ENCODE measurements around the gene LMX1A. TPM values are rescaled to one million over a fixed set of nuclear protein-coding genes. Genes with fewer than 3 reads are reported as not detected.

The LMX1A gene
- total RNA-seq, 1 donor from 2014 or later, result not detected

GRCh38 chr1:165375623-165376022 lies 19.1 kb upstream of the LMX1A start:
- Mint-ChIP-seq H3K4me1 (ENCODE audit: low read depth) (peaks cover 11% of the 10 kb centered on the region), H3K27me3 (peaks cover 57% of the 10 kb centered on the region), H3K9me3 (ENCODE audit: low read depth) (no peaks in the 10 kb centered on the region), H3K36me3 (ENCODE audit: insufficient read depth) (no peaks in the 10 kb centered on the region), H3K27ac (no peak overlapping the region), H3K4me3 (ENCODE audit: low read depth) (peak overlapping the region; percentile 35)
- TF ChIP-seq CTCF (IDR thresholded peaks at IDR 0.05; ENCODE audit: unreplicated experiment), result no peak
- no peak for DNase-seq (ENCODE audit: low spot score, unreplicated experiment)

GRCh38 chr1:165371588-165372225 lies 15.2 kb upstream of the LMX1A start:
- Mint-ChIP-seq H3K36me3 (ENCODE audit: insufficient read depth) (no peaks in the 10 kb centered on the region), H3K27me3 (peaks cover 70% of the 10 kb centered on the region), H3K9me3 (ENCODE audit: low read depth) (no peaks in the 10 kb centered on the region), H3K27ac (no peak overlapping the region), H3K4me3 (ENCODE audit: low read depth) (no peak overlapping the region), H3K4me1 (ENCODE audit: low read depth) (peaks cover 9% of the 10 kb centered on the region)
- no peak for DNase-seq (ENCODE audit: low spot score, unreplicated experiment)
- no peak for TF ChIP-seq CTCF (IDR thresholded peaks at IDR 0.05; ENCODE audit: unreplicated experiment)

GRCh38 chr1:165369255-165369848 lies 12.8 kb upstream of the LMX1A start:
- no peaks in the 10 kb centered on the region for H3K36me3 Mint-ChIP-seq (ENCODE audit: insufficient read depth)
- peaks cover 77% of the 10 kb centered on the region for H3K27me3 Mint-ChIP-seq
- no peak overlapping the region for H3K27ac Mint-ChIP-seq
- H3K9me3 Mint-ChIP-seq (ENCODE audit: low read depth), result no peaks in the 10 kb centered on the region
- peak; percentile 91 for TF ChIP-seq CTCF (IDR thresholded peaks at IDR 0.05; ENCODE audit: unreplicated experiment)
- peak; percentile 61 for DNase-seq (ENCODE audit: low spot score, unreplicated experiment)
- H3K4me1 Mint-ChIP-seq (ENCODE audit: low read depth), result peaks cover under 1% of the 10 kb centered on the region
- H3K4me3 Mint-ChIP-seq (ENCODE audit: low read depth), result no peak overlapping the region

- H3K36me3 Mint-ChIP-seq (ENCODE audit: insufficient read depth), result no peaks in the 10 kb centered on the region
- peaks cover 3% of the 10 kb centered on the region for H3K4me1 Mint-ChIP-seq (ENCODE audit: low read depth)
- no peaks in the 10 kb centered on the region for H3K9me3 Mint-ChIP-seq (ENCODE audit: low read depth)
- H3K4me3 Mint-ChIP-seq (ENCODE audit: low read depth), result no peak overlapping the region
- peak; percentile 85 for DNase-seq (ENCODE audit: low spot score, unreplicated experiment)
- H3K27ac Mint-ChIP-seq, result no peak overlapping the region
- H3K27me3 Mint-ChIP-seq, result peaks cover 71% of the 10 kb centered on the region
- TF ChIP-seq CTCF (IDR thresholded peaks at IDR 0.05; ENCODE audit: unreplicated experiment), result peak; percentile 91
Measured at GRCh38 chr1:165367375-165367993, 11.0 kb upstream of the LMX1A start.

GRCh38 chr1:165365341-165365740 lies 8.8 kb upstream of the LMX1A start:
- no peaks in the 10 kb centered on the region for H3K9me3 Mint-ChIP-seq (ENCODE audit: low read depth)
- no peak for DNase-seq (ENCODE audit: low spot score, unreplicated experiment)
- H3K4me3 Mint-ChIP-seq (ENCODE audit: low read depth), result no peak overlapping the region
- peaks cover 3% of the 10 kb centered on the region for H3K4me1 Mint-ChIP-seq (ENCODE audit: low read depth)
- peaks cover 69% of the 10 kb centered on the region for H3K27me3 Mint-ChIP-seq
- no peak overlapping the region for H3K27ac Mint-ChIP-seq
- H3K36me3 Mint-ChIP-seq (ENCODE audit: insufficient read depth), result no peaks in the 10 kb centered on the region
- no peak for TF ChIP-seq CTCF (IDR thresholded peaks at IDR 0.05; ENCODE audit: unreplicated experiment)

All from progenitor cell of endocrine pancreas (in vitro differentiated cells).